GM10847 (cell line): ENCODE measurements around the gene SLC16A9.

Source experiments
- POLR2A ChIP-seq: IDR thresholded peaks from 2 replicates; pipeline ENCODE4 v1.6.1; 2011; ENCODE audit not compliant: insufficient read length; ENCODE audit errors: extremely low read depth

SLC16A9 gene

DNA sequence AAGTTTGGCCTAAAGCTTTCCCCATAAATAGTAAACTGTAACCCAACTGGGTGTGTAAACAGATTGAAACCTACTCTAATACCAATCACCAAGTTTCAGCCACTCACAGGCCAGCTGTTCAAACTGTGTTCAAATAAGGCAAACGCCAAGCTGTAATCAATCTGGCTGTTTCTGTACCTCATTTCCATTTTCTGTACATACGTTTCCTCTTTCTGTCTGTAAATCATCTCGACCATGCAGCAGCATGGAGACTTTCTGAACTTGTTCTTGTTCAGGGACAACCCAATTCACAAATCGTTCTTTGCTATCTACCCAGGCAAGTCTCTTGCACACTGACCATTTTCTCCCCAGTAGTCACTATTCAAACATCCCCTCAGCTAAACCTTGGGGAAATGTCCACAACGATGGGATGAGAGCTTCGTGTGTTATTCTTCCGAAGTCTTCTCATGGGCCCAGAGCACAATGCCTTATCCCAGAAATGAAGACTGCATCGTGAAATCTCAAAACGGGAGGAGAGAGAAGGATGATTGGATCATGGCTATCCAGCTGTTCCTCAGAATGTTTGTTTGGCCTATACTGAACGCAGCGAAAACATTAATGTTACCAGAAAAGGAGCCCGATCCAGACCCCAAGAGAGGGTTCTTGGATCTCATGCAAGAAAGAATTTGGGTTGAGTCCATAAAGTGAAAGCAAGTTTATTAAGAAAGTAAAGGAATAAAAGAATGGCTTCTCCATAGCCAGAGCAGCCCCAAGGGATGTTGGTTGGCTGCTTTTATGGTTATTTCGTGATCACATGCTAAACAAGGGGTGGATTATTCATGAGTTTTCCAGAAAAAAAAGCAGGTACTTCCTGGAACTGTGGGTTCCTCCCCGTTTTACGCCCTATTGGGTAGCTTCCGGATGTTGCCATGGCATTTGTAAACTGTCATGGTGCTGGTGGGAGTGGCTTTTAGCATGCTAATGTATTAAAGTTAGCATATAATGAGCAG lies 86.2 kb downstream of the SLC16A9 start:
- no peak for TF ChIP-seq POLR2A

- TF ChIP-seq POLR2A: no peak
Measured at GRCh38 chr10:59622320-59623132, 87.1 kb downstream of the SLC16A9 start.

DNA sequence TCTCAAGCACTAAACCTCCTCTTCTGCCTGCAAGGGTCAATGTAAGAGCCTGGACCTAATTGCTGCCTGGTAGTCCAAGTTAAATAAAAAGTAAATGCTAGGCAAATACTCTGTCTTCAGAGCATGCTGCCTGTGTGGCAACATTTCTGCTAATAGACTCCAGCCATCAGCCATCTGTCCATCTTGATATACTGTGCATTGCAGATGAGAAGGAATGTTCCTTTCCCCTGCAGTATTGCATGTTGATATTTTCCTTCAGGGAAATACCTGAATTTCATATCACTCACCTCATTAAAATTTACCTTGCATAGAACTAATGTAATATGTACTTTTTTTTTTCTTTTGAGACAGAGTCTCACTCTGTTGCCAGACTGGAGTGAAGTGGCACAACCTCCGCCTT lies 87.9 kb downstream of the SLC16A9 start:
- no peak for TF ChIP-seq POLR2A

- TF ChIP-seq POLR2A: no peak
Measured at GRCh38 chr10:59618666-59619065, 91.0 kb downstream of the SLC16A9 start.

GRCh38 chr10:59617996-59618395 lies 91.7 kb downstream of the SLC16A9 start:
- TF ChIP-seq POLR2A: no peak

- no peak for TF ChIP-seq POLR2A
Measured at GRCh38 chr10:59611048-59611447, 98.6 kb downstream of the SLC16A9 start.

DNA sequence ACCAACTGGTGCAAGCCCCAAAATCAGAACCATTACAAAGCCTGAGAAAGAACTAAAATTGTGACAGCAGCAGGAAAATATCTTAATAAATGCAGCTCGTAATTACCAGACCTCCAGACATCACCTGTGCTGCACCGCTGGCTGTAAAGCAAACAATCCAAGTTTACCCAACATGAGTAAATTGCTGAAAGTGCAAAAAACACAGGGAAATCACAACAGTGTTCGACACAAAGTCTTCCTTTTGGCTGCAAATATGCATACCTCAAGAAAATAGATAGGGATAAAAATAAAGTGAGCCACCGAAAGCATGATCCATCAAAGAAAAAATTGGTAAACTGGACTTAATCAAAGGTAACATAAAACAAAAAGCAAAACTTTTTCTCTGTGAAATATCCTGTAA lies 101.7 kb downstream of the SLC16A9 start:
- TF ChIP-seq POLR2A: no peak

DNA sequence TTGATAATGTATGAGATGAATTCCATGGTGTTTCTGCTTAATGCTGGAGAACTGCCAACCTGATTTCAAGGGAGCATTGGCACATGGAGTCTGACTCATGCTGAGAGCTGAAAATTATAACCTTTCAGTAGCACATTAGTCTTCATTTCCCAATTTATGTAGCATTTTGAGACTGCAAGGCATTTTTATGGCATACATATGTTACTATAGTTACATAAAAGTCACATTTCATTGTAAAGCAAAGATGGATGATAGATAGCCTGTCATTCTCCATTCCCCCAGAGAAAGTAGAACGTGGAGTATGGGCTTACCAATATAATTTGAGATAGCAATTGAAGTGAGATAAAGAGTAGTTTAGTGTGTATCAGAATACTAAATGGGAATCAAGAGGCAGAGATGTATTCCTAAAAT lies 103.1 kb downstream of the SLC16A9 start:
- TF ChIP-seq POLR2A: no peak

- no peak for TF ChIP-seq POLR2A
Measured at GRCh38 chr10:59601985-59602384, 107.7 kb downstream of the SLC16A9 start.
